CD8-positive, alpha-beta memory T cell (primary cell): ENCODE data around the gene C1QTNF1. TPM values are rescaled to one million over a fixed set of nuclear protein-coding genes. Genes with fewer than 3 reads are reported as not detected.

ENCODE experiments used
- CTCF ChIA-PET: fragments of 350-600 bp; sonication (Branson Sonifier 250); formaldehyde crosslinking; loops from one replicate; lab custom pipeline; 2021; ENCODE audit warnings: antibody characterized with exemption; lab: Charles Lee
- POLR2A ChIA-PET: fragments of 350-600 bp; sonication (Branson Sonifier 250); formaldehyde crosslinking; loops from one replicate; lab custom pipeline; 2021; ENCODE audit warnings: antibody characterized with exemption; lab: Charles Lee
- DNase-seq, 5 donors: peaks; one replicate each; pipeline versions ENCODE4 v3.0.0 to v3.0.0-alpha.2; 2020 to 2022; ENCODE audit warnings: mixed read lengths in 1 of 5
- H3K27ac ChIP-seq: one replicate; pipeline ENCODE4 v1.7.0; 2013; ENCODE audit warnings: low read depth, mild to moderate bottlenecking, low read length, moderate library complexity
- H3K27me3 ChIP-seq: 2 replicates; pipeline ENCODE4 v1.7.0; 2013; ENCODE audit warnings: low read length, mild to moderate bottlenecking; ENCODE audit not compliant: insufficient read depth, poor library complexity, severe bottlenecking
- H3K36me3 ChIP-seq: 2 replicates; pipeline ENCODE4 v1.7.0; 2013; ENCODE audit warnings: mild to moderate bottlenecking, low read length, moderate library complexity; ENCODE audit not compliant: insufficient read depth
- H3K4me1 ChIP-seq: 2 replicates; pipeline ENCODE4 v1.7.0; 2013; ENCODE audit warnings: mild to moderate bottlenecking, low read length, moderate library complexity; ENCODE audit not compliant: insufficient read depth
- H3K4me3 ChIP-seq: 2 replicates; pipeline ENCODE4 v1.7.0; 2013; ENCODE audit warnings: mild to moderate bottlenecking, low read length
- H3K9me3 ChIP-seq: 2 replicates; pipeline ENCODE4 v1.7.0; 2013; ENCODE audit warnings: mild to moderate bottlenecking, low read length
- H3K27ac Mint-ChIP-seq, 8 donors: one replicate each; pipeline ENCODE4 v1.8.0; 2020 to 2021; ENCODE audit warnings: mixed read lengths in 8 of 8, mild to moderate bottlenecking in 6 of 8, inconsistent platforms in 3 of 8, moderate library complexity in 3 of 8
- H3K27me3 Mint-ChIP-seq, 2 donors: one replicate each; pipeline ENCODE4 v1.8.0; 2020 to 2021; ENCODE audit warnings: mixed read lengths in 2 of 2, mild to moderate bottlenecking in 1 of 2, moderate library complexity in 1 of 2
- H3K36me3 Mint-ChIP-seq, 3 donors: one replicate each; pipeline ENCODE4 v1.8.0; 2020 to 2021; ENCODE audit warnings: mixed read lengths in 3 of 3, inconsistent platforms in 1 of 3, mild to moderate bottlenecking in 1 of 3
- H3K4me1 Mint-ChIP-seq, 3 donors: one replicate each; pipeline ENCODE4 v1.8.0; 2020 to 2021; ENCODE audit warnings: mixed read lengths in 3 of 3, inconsistent platforms in 1 of 3, mild to moderate bottlenecking in 1 of 3
- H3K4me3 Mint-ChIP-seq, 7 donors: one replicate each; pipeline ENCODE4 v1.8.0; 2020 to 2021; ENCODE audit warnings: mixed read lengths in 7 of 7, mild to moderate bottlenecking in 6 of 7, moderate library complexity in 4 of 7, inconsistent platforms in 2 of 7
- H3K9me3 Mint-ChIP-seq, 5 donors: one replicate each; pipeline ENCODE4 v1.8.0; 2020 to 2022; ENCODE audit warnings: mixed read lengths in 5 of 5, mild to moderate bottlenecking in 3 of 5, moderate library complexity in 2 of 5, inconsistent platforms in 1 of 5
- polyA plus RNA-seq: library from polyadenylated mRNA; unstranded; fragments of 300-500 nt; fragmentation: Illumina TruSeq; gene quantifications from one replicate; pipeline ENCODE4 v1.2.3, GENCODE V29; 2021
- total RNA-seq, 2 experiments: library from RNA; stranded (reverse); gene quantifications; one replicate each; pipeline ENCODE4 v1.2.3, GENCODE V29; 2021

The C1QTNF1 gene
- total and polyA plus RNA-seq, 3 experiments from 2014 or later: 0.22 TPM; not detected in 2

- Mint-ChIP-seq H3K27me3 (peaks cover 27 to 31% of the 10 kb centered on the region in 2 donors), H3K27ac (no peak overlapping the region), H3K9me3 (peaks cover 0 to 13% (median 8%) of the 10 kb centered on the region in 5 donors), H3K4me3 (no peak overlapping the region), H3K36me3 (peaks cover 0 to 18% (median 0%) of the 10 kb centered on the region in 3 donors), H3K4me1 (no peaks in the 10 kb centered on the region)
- no peak overlapping the region for H3K4me3 ChIP-seq
- H3K9me3 ChIP-seq: no peaks in the 10 kb centered on the region
- H3K27me3 ChIP-seq: no peaks in the 10 kb centered on the region
- H3K27ac ChIP-seq: no peak overlapping the region
- H3K36me3 ChIP-seq: no peaks in the 10 kb centered on the region
- no peak for DNase-seq
- ChIA-PET CTCF (no interaction called here), POLR2A (no interaction called here)
- no peaks in the 10 kb centered on the region for H3K4me1 ChIP-seq
Observed at GRCh38 chr17:79054200-79054960, 30.4 kb downstream of the C1QTNF1 start.

DNA sequence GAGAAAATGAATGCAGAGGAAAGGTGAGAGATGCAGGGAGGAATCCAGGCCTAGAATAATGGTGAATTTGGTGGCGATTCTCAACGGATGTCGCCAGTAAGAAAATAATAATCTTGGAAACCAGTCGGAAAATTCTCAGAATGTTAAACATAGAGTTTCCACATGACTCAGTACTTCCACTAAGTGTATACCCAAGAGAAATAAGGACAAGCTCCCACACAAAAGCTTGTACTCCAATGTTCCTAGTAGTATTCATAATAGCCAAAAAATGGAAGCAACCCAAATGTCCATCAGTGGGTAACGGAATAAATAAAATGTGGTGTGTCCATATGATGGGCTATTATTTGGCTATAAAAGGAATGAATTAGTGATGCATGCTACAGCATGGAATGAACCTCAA, 31.2 kb downstream of the C1QTNF1 start:
- CTCF ChIA-PET: no interaction called here
- no peaks in the 10 kb centered on the region for H3K36me3 ChIP-seq
- Mint-ChIP-seq H3K4me1 (no peaks in the 10 kb centered on the region), H3K27ac (no peak overlapping the region), H3K4me3 (no peak overlapping the region), H3K9me3 (peaks cover 0 to 13% (median 8%) of the 10 kb centered on the region in 5 donors), H3K27me3 (peaks cover 27 to 33% of the 10 kb centered on the region in 2 donors), H3K36me3 (peaks cover 0 to 18% (median 0%) of the 10 kb centered on the region in 3 donors)
- no peak for DNase-seq
- H3K9me3 ChIP-seq: no peaks in the 10 kb centered on the region
- H3K27ac ChIP-seq: no peak overlapping the region
- POLR2A ChIA-PET: no interaction called here
- no peak overlapping the region for H3K4me3 ChIP-seq
- no peaks in the 10 kb centered on the region for H3K4me1 ChIP-seq
- no peaks in the 10 kb centered on the region for H3K27me3 ChIP-seq

- Histone ChIP-seq H3K27ac (no peak overlapping the region), H3K9me3 (no peaks in the 10 kb centered on the region), H3K27me3 (no peaks in the 10 kb centered on the region), H3K36me3 (no peaks in the 10 kb centered on the region), H3K4me3 (no peak overlapping the region), H3K4me1 (no peaks in the 10 kb centered on the region)
- H3K9me3 Mint-ChIP-seq: peaks cover 0 to 13% (median 8%) of the 10 kb centered on the region in 5 donors
- H3K4me1 Mint-ChIP-seq: no peaks in the 10 kb centered on the region
- ChIA-PET POLR2A (no interaction called here), CTCF (interaction anchor here (1.0 kb wide), 1 partner anchor 12 kb away, joined by 3 read pairs; no protein-coding TSS in a partner anchor)
- no peak overlapping the region for H3K4me3 Mint-ChIP-seq
- DNase-seq: no peak
- peaks cover 24 to 30% of the 10 kb centered on the region in 2 donors for H3K27me3 Mint-ChIP-seq
- H3K36me3 Mint-ChIP-seq: peaks cover 0 to 18% (median 0%) of the 10 kb centered on the region in 3 donors
- H3K27ac Mint-ChIP-seq: peak overlapping the region in 1 of 8 donors; percentile 55
Observed at GRCh38 chr17:79057737-79058385, 33.9 kb downstream of the C1QTNF1 start.

DNA sequence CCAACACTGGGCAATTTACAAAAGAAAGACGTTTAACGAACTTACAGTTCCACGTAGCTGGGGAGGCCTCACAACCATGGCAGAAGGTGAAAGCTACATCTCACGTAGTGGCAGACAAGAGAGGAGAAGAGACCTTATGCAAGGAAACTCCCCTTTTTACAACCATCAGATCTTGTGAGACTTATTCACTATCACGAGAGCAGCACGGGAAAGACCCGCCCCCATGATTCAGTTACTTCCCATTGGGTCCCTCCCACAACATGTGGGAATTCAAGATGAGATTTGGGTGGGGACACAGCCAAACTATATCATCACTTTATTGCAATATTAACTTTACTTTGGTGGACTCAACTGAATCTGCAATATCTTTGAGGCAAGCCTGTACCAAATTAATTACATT, 38.7 kb downstream of the C1QTNF1 start:
- H3K27me3 ChIP-seq: no peaks in the 10 kb centered on the region
- no peak overlapping the region for H3K4me3 Mint-ChIP-seq
- H3K4me1 ChIP-seq: peaks cover 3% of the 10 kb centered on the region
- H3K36me3 ChIP-seq: no peaks in the 10 kb centered on the region
- H3K9me3 Mint-ChIP-seq: peaks cover 0 to 2% (median 0%) of the 10 kb centered on the region in 5 donors
- CTCF ChIA-PET: interaction anchor here (0.6 to 4.8 kb wide), 5 partner anchors 19 to 1949 kb away, joined by 3 to 23 read pairs (median 5); no protein-coding TSS in a partner anchor
- DNase-seq: no peak
- H3K4me1 Mint-ChIP-seq: peaks cover 0 to 3% (median 2%) of the 10 kb centered on the region in 3 donors
- H3K27ac ChIP-seq: no peak overlapping the region
- peaks cover 15 to 16% of the 10 kb centered on the region in 2 donors for H3K27me3 Mint-ChIP-seq
- no peak overlapping the region for H3K4me3 ChIP-seq
- no peak overlapping the region for H3K27ac Mint-ChIP-seq
- H3K9me3 ChIP-seq: no peaks in the 10 kb centered on the region
- POLR2A ChIA-PET: no interaction called here
- peaks cover 0 to 6% (median 0%) of the 10 kb centered on the region in 3 donors for H3K36me3 Mint-ChIP-seq

- POLR2A ChIA-PET: no interaction called here
- Mint-ChIP-seq H3K27me3 (peaks cover 9 to 10% of the 10 kb centered on the region in 2 donors), H3K4me3 (no peak overlapping the region), H3K36me3 (no peaks in the 10 kb centered on the region), H3K9me3 (no peaks in the 10 kb centered on the region), H3K27ac (no peak overlapping the region), H3K4me1 (peaks cover 0 to 3% (median 2%) of the 10 kb centered on the region in 3 donors)
- no peak overlapping the region for H3K27ac ChIP-seq
- H3K4me3 ChIP-seq: no peak overlapping the region
- H3K9me3 ChIP-seq: no peaks in the 10 kb centered on the region
- peaks cover 3% of the 10 kb centered on the region for H3K4me1 ChIP-seq
- CTCF ChIA-PET: interaction anchor here (1.5 to 1.9 kb wide), 2 partner anchors 18 to 328 kb away, joined by 5 to 6 read pairs; no protein-coding TSS in a partner anchor
- DNase-seq: no peak
- no peaks in the 10 kb centered on the region for H3K27me3 ChIP-seq
- H3K36me3 ChIP-seq: no peaks in the 10 kb centered on the region
Observed at GRCh38 chr17:79064026-79064425, 40.1 kb downstream of the C1QTNF1 start.

- no peaks in the 10 kb centered on the region for H3K36me3 ChIP-seq
- ChIA-PET POLR2A (no interaction called here), CTCF (interaction anchor here (1.4 to 1.6 kb wide), 3 partner anchors 18 to 327 kb away, joined by 3 to 12 read pairs (median 3); no protein-coding TSS in a partner anchor)
- H3K4me1 ChIP-seq: peaks cover 3% of the 10 kb centered on the region
- Mint-ChIP-seq H3K4me1 (peaks cover 0 to 3% (median 2%) of the 10 kb centered on the region in 3 donors), H3K4me3 (peak overlapping the region in 1 of 7 donors; percentile 68), H3K36me3 (no peaks in the 10 kb centered on the region), H3K9me3 (no peaks in the 10 kb centered on the region), H3K27me3 (peaks cover 4 to 8% of the 10 kb centered on the region in 2 donors), H3K27ac (no peak overlapping the region)
- H3K9me3 ChIP-seq: no peaks in the 10 kb centered on the region
- H3K4me3 ChIP-seq: no peak overlapping the region
- DNase-seq: peak; percentile 28 to 67 (median 43)
- H3K27me3 ChIP-seq: no peaks in the 10 kb centered on the region
- no peak overlapping the region for H3K27ac ChIP-seq
Observed at GRCh38 chr17:79065105-79065670, 41.2 kb downstream of the C1QTNF1 start.

DNA sequence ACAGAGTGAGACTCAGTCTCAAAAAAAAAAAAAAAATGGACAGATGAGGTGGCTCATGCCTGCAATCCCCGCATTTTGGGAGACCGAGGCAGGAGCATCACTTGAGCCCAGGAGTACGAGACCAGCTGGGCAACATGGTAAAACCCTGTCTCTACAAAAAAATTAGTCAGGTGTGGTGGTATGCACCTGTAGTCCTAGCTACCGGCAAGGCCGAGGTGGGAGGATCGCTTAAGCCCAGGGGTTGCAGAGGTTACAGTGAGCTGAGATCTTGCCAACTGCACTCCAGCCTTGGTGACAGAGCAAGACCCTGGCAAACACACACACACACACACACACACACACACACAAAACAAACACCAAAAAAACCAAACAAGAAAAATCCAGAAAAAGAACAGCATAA, 43.0 kb downstream of the C1QTNF1 start:
- Mint-ChIP-seq H3K9me3 (no peaks in the 10 kb centered on the region), H3K4me1 (peaks cover 0 to 3% (median 2%) of the 10 kb centered on the region in 3 donors), H3K4me3 (peak overlapping the region in 1 of 7 donors; percentile 11), H3K27ac (no peak overlapping the region), H3K27me3 (peaks cover 4 to 5% of the 10 kb centered on the region in 2 donors), H3K36me3 (no peaks in the 10 kb centered on the region)
- Histone ChIP-seq H3K4me3 (no peak overlapping the region), H3K27ac (no peak overlapping the region), H3K4me1 (peaks cover 3% of the 10 kb centered on the region), H3K9me3 (no peaks in the 10 kb centered on the region), H3K36me3 (no peaks in the 10 kb centered on the region), H3K27me3 (no peaks in the 10 kb centered on the region)
- POLR2A ChIA-PET: no interaction called here
- CTCF ChIA-PET: interaction anchor here (1.1 to 1.9 kb wide), 3 partner anchors 16 to 325 kb away, joined by 3 to 5 read pairs (median 3); no protein-coding TSS in a partner anchor
- no peak for DNase-seq
